OCI-LY7 (cell line): ENCODE data around the gene SUDS3. TPM values are rescaled to one million over a fixed set of nuclear protein-coding genes. Genes with fewer than 3 reads are reported as not detected.

ENCODE experiments used
- BruUV-seq: library from RNA; stranded (reverse); fragments of 400-500 nt; replicated peaks from 2 replicates; lab custom pipeline; 2021; lab: Mats Ljungman, UMichigan
- CTCF ChIA-PET: fragments of 300-600 bp; sonication (Branson Sonifier 250); formaldehyde crosslinking; loops from one replicate; lab custom pipeline; 2022; ENCODE audit warnings: antibody characterized with exemption; ENCODE audit not compliant: unreplicated experiment; lab: Charles Lee
- POLR2A ChIA-PET: fragments of 300-600 bp; sonication (Branson Sonifier 250); formaldehyde crosslinking; loops from one replicate; lab custom pipeline; 2022; ENCODE audit warnings: antibody characterized with exemption; lab: Charles Lee
- DNase-seq: peaks from one replicate; pipeline ENCODE4 v3.0.0-alpha.2; 2015; ENCODE audit warnings: low spot score
- H2AFZ ChIP-seq: fragments of 200-600 bp; sonication (generic), shearing (Covaris generic); 2 replicates; pipeline ENCODE4 v1.6.1; 2014; ENCODE audit warnings: mild to moderate bottlenecking, antibody characterized with exemption, low read length, moderate library complexity
- H3K27ac ChIP-seq: fragments of 200-600 bp; sonication (generic); 2 replicates; pipeline ENCODE4 v1.5.1; 2014; ENCODE audit warnings: mixed run types, low read depth, mild to moderate bottlenecking, moderate library complexity, low read length, inconsistent platforms; ENCODE audit not compliant: poor library complexity, severe bottlenecking
- H3K36me3 ChIP-seq: fragments of 200-600 bp; sonication (generic); 2 replicates; pipeline ENCODE4 v1.6.1; 2014; ENCODE audit warnings: mild to moderate bottlenecking, antibody characterized with exemption, low read length, moderate library complexity, mixed read lengths; ENCODE audit not compliant: insufficient read depth
- H3K4me1 ChIP-seq: fragments of 200-600 bp; sonication (generic); 2 replicates; pipeline ENCODE4 v1.5.1; 2014; ENCODE audit warnings: mild to moderate bottlenecking, low read length; ENCODE audit not compliant: insufficient read depth, poor library complexity, severe bottlenecking
- H3K4me2 ChIP-seq: fragments of 200-600 bp; sonication (generic); 2 replicates; pipeline ENCODE4 v1.6.1; 2014; ENCODE audit warnings: mild to moderate bottlenecking, low read length
- H3K4me3 ChIP-seq: fragments of 200-600 bp; sonication (generic); 2 replicates; pipeline ENCODE4 v1.5.1; 2014; ENCODE audit warnings: mild to moderate bottlenecking, low read depth, low read length; ENCODE audit not compliant: poor library complexity, severe bottlenecking
- H3K79me2 ChIP-seq: fragments of 200-600 bp; sonication (generic); 2 replicates; pipeline ENCODE4 v1.6.1; 2016; ENCODE audit warnings: low read depth, mild to moderate bottlenecking, low read length, moderate library complexity, mixed read lengths; ENCODE audit not compliant: insufficient read depth
- H3K9me2 ChIP-seq: fragments of 200-600 bp; sonication (generic); 2 replicates; pipeline ENCODE4 v1.6.1; 2016; ENCODE audit warnings: mild to moderate bottlenecking, low read length, mixed read lengths; ENCODE audit not compliant: insufficient read depth
- H3K9me3 ChIP-seq: fragments of 200-600 bp; sonication (generic); 2 replicates; pipeline ENCODE4 v1.6.1; 2014; ENCODE audit warnings: mild to moderate bottlenecking, mixed run types, low read length, mixed read lengths
- H4K20me1 ChIP-seq: fragments of 200-600 bp; sonication (generic); 2 replicates; pipeline ENCODE4 v1.6.1; 2014; ENCODE audit warnings: mild to moderate bottlenecking, antibody characterized with exemption, low read length, moderate library complexity, mixed read lengths; ENCODE audit not compliant: insufficient read depth
- CTCF ChIP-seq: fragments of 200-600 bp; sonication (generic); conservative IDR thresholded peaks from 2 replicates; pipeline ENCODE4 v1.5.1; 2014; ENCODE audit warnings: mild to moderate bottlenecking, antibody characterized with exemption, low read length, moderate library complexity, mixed read lengths
- EZH2phosphoT487 ChIP-seq: fragments of 200-600 bp; sonication (generic); IDR thresholded peaks from 2 replicates; pipeline ENCODE4 v1.6.1; 2018; ENCODE audit warnings: low read depth, borderline replicate concordance, mild to moderate bottlenecking, mixed run types, antibody characterized with exemption, low read length, moderate library complexity, mixed read lengths
- intact Hi-C: fragments of 100-400 bp; cut with micrococcal nuclease; formaldehyde crosslinking; loops from one replicate; pipeline ENCODE4 v1.10.0; 2022; ENCODE audit not compliant: unreplicated experiment
- total RNA-seq, 2 experiments: library from RNA; depleted of rRNA in 1 of 2; stranded (reverse); fragments of >200 nt in 1 of 2; shearing (Covaris generic) in 1 of 2; gene quantifications; 2 replicates each; pipeline ENCODE4 v1.2.3, GENCODE V29; 2014 to 2022

The SUDS3 gene
- total RNA-seq, 2 experiments from 2014 or later = 34.4 to 39.1 TPM

DNA sequence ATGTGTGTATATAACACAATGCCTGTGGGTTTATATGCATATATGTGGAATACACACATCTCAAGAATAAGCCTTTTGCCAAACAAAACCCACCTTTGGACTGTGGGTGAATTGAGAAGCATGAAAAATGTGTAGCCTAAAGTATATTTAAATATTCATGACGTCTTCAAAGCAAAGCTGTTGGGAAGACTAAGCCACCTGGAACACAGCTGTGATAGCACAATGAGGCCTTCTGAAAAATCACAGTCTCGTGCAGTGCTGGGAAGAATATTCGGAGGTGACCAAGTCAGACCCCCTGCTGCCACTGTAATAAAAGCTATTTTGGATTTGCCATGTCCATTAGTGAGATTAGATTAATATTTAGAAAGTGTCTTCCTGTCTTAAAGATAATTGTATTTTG is 51.5 kb downstream of the SUDS3 start:
- ChIA-PET POLR2A (interaction anchor here (0.9 kb wide), 1 partner anchor 26 kb away, joined by 4 read pairs; no protein-coding TSS in a partner anchor), CTCF (no interaction called here)
- H3K4me2 ChIP-seq = no peak overlapping the region
- no peaks in the 10 kb centered on the region for H3K79me2 ChIP-seq
- no peaks in the 10 kb centered on the region for H4K20me1 ChIP-seq
- H2AFZ ChIP-seq = no peak overlapping the region
- H3K4me3 ChIP-seq = no peak overlapping the region
- TF ChIP-seq EZH2phosphoT487 (no peak), CTCF (no peak)
- BruUV-seq = no TSS peak
- H3K9me2 ChIP-seq = no peaks in the 10 kb centered on the region
- no peak overlapping the region for H3K27ac ChIP-seq
- no peak for DNase-seq
- intact Hi-C loops = no loop called here
- no peaks in the 10 kb centered on the region for H3K36me3 ChIP-seq
- no peaks in the 10 kb centered on the region for H3K9me3 ChIP-seq
- no peaks in the 10 kb centered on the region for H3K4me1 ChIP-seq

GRCh38 chr12:118428643-118429042 is 52.3 kb downstream of the SUDS3 start:
- POLR2A ChIA-PET = no interaction called here
- CTCF ChIA-PET = no interaction called here

More at GRCh38 chr12:118428643-118429042, 52.3 kb downstream of the SUDS3 start:
- no peaks in the 10 kb centered on the region for H3K4me1 ChIP-seq
- no peak overlapping the region for H3K27ac ChIP-seq
- intact Hi-C loops = no loop called here
- H3K9me3 ChIP-seq = no peaks in the 10 kb centered on the region
- TF ChIP-seq CTCF (no peak), EZH2phosphoT487 (no peak)
- H3K4me2 ChIP-seq = no peak overlapping the region
- no peaks in the 10 kb centered on the region for H4K20me1 ChIP-seq
- H3K4me3 ChIP-seq = no peak overlapping the region
- H2AFZ ChIP-seq = no peak overlapping the region
- no peaks in the 10 kb centered on the region for H3K79me2 ChIP-seq
- H3K36me3 ChIP-seq = no peaks in the 10 kb centered on the region
- BruUV-seq = no TSS peak
- DNase-seq = no peak
- no peaks in the 10 kb centered on the region for H3K9me2 ChIP-seq
